Measurements from ENCODE around the gene LPCAT1.
"Not testable (repeated sequence)": the region's sequence is repeated elsewhere in the genome, so short reads cannot be mapped to it uniquely, and the experiment has no call there.

The LPCAT1 gene

GRCh38 chr5:1465966-1466471 lies 57.7 kb downstream of the LPCAT1 start:
- DNase-seq (no peak), ATAC-seq (no peak)
- Mint-ChIP-seq H3K9me3 (peaks cover 3% of the 10 kb centered on the region), H3K4me3 (no peak overlapping the region), H3K4me1 (peaks cover 17% of the 10 kb centered on the region), H3K27ac (no peak overlapping the region), H3K36me3 (ENCODE audit: low read depth) (peaks cover 45% of the 10 kb centered on the region), H3K27me3 (no peaks in the 10 kb centered on the region)

- peaks cover 48% of the 10 kb centered on the region for H3K36me3 Mint-ChIP-seq (ENCODE audit: low read depth)
- H3K27me3 Mint-ChIP-seq, result no peaks in the 10 kb centered on the region
- H3K9me3 Mint-ChIP-seq, result peaks cover 3% of the 10 kb centered on the region
- ATAC-seq, result no peak
- H3K4me1 Mint-ChIP-seq, result peaks cover 13% of the 10 kb centered on the region
- no peak overlapping the region for H3K4me3 Mint-ChIP-seq
- DNase-seq, result no peak
- no peak overlapping the region for H3K27ac Mint-ChIP-seq
These were observed 58.6 kb downstream of the LPCAT1 start for GRCh38 chr5:1465117-1465516.

- ATAC-seq (no peak), DNase-seq (no peak)
- peaks cover 3% of the 10 kb centered on the region for H3K9me3 Mint-ChIP-seq
- H3K27me3 Mint-ChIP-seq, result no peaks in the 10 kb centered on the region
- no peak overlapping the region for H3K27ac Mint-ChIP-seq
- no peak overlapping the region for H3K4me3 Mint-ChIP-seq
- peaks cover 7% of the 10 kb centered on the region for H3K4me1 Mint-ChIP-seq
- peaks cover 52% of the 10 kb centered on the region for H3K36me3 Mint-ChIP-seq (ENCODE audit: low read depth)
These were observed 59.2 kb downstream of the LPCAT1 start for GRCh38 chr5:1464511-1464910.

- Mint-ChIP-seq H3K9me3 (peaks cover 3% of the 10 kb centered on the region), H3K4me3 (no peak overlapping the region), H3K36me3 (ENCODE audit: low read depth) (peaks cover 52% of the 10 kb centered on the region), H3K27ac (no peak overlapping the region), H3K27me3 (no peaks in the 10 kb centered on the region), H3K4me1 (peaks cover 4% of the 10 kb centered on the region)
- no peak for ATAC-seq
- DNase-seq, result no peak
These were observed 59.7 kb downstream of the LPCAT1 start for GRCh38 chr5:1464096-1464446.

- ATAC-seq (no peak), DNase-seq (no peak)
- Mint-ChIP-seq H3K9me3 (peaks cover 3% of the 10 kb centered on the region), H3K4me3 (no peak overlapping the region), H3K36me3 (ENCODE audit: low read depth) (peaks cover 52% of the 10 kb centered on the region), H3K4me1 (peaks cover 4% of the 10 kb centered on the region), H3K27me3 (no peaks in the 10 kb centered on the region), H3K27ac (no peak overlapping the region)
These were observed 60.2 kb downstream of the LPCAT1 start for GRCh38 chr5:1463326-1464095.

- Mint-ChIP-seq H3K36me3 (ENCODE audit: low read depth) (peaks cover 47% of the 10 kb centered on the region), H3K27ac (no peak overlapping the region), H3K4me3 (no peak overlapping the region), H3K27me3 (no peaks in the 10 kb centered on the region), H3K9me3 (peaks cover 3% of the 10 kb centered on the region), H3K4me1 (no peaks in the 10 kb centered on the region)
- DNase-seq (no peak), ATAC-seq (no peak)
These were observed 61.4 kb downstream of the LPCAT1 start for GRCh38 chr5:1462358-1462757.

GRCh38 chr5:1461396-1461795 lies 62.4 kb downstream of the LPCAT1 start:
- H3K27me3 Mint-ChIP-seq, result no peaks in the 10 kb centered on the region
- no peaks in the 10 kb centered on the region for H3K4me1 Mint-ChIP-seq
- ATAC-seq (no peak), DNase-seq (no peak)
- peaks cover 10% of the 10 kb centered on the region for H3K9me3 Mint-ChIP-seq
- H3K4me3 Mint-ChIP-seq, result no peak overlapping the region
- H3K27ac Mint-ChIP-seq, result no peak overlapping the region
- peaks cover 54% of the 10 kb centered on the region for H3K36me3 Mint-ChIP-seq (ENCODE audit: low read depth)

- Mint-ChIP-seq H3K36me3 (ENCODE audit: low read depth) (peaks cover 42% of the 10 kb centered on the region), H3K27ac (no peak overlapping the region)
These were observed 63.6 kb downstream of the LPCAT1 start for GRCh38 chr5:1460054-1460682.

GRCh38 chr5:1459435-1459834 lies 64.3 kb downstream of the LPCAT1 start:
- Mint-ChIP-seq H3K9me3 (peaks cover 20% of the 10 kb centered on the region), H3K36me3 (ENCODE audit: low read depth) (peaks cover 35% of the 10 kb centered on the region)
- H3K27ac Mint-ChIP-seq, DNase-seq, H3K4me3 Mint-ChIP-seq, ATAC-seq, H3K27me3 Mint-ChIP-seq, H3K4me1 Mint-ChIP-seq: not testable (repeated sequence)

More at GRCh38 chr5:1460054-1460682, 63.6 kb downstream of the LPCAT1 start:
- no peaks in the 10 kb centered on the region for H3K27me3 Mint-ChIP-seq
- no peaks in the 10 kb centered on the region for H3K4me1 Mint-ChIP-seq
- peaks cover 16% of the 10 kb centered on the region for H3K9me3 Mint-ChIP-seq
- ATAC-seq, result no peak
- no peak overlapping the region for H3K4me3 Mint-ChIP-seq
- DNase-seq, result no peak

GRCh38 chr5:1456110-1456881 lies 67.5 kb downstream of the LPCAT1 start:
- not testable (repeated sequence) for H3K4me3 Mint-ChIP-seq, H3K4me1 Mint-ChIP-seq, DNase-seq, H3K27me3 Mint-ChIP-seq, ATAC-seq, H3K27ac Mint-ChIP-seq
- H3K9me3 Mint-ChIP-seq, result peaks cover 38% of the 10 kb centered on the region
- H3K36me3 Mint-ChIP-seq (ENCODE audit: low read depth), result peaks cover 22% of the 10 kb centered on the region

GRCh38 chr5:1453613-1454012 lies 70.1 kb downstream of the LPCAT1 start:
- Mint-ChIP-seq H3K4me3 (no peak overlapping the region), H3K9me3 (peaks cover 38% of the 10 kb centered on the region), H3K27ac (no peak overlapping the region), H3K27me3 (peaks cover 9% of the 10 kb centered on the region), H3K36me3 (ENCODE audit: low read depth) (peaks cover 11% of the 10 kb centered on the region), H3K4me1 (peaks cover 9% of the 10 kb centered on the region)
- ATAC-seq, result no peak
- no peak for DNase-seq

- no peak for DNase-seq
- Mint-ChIP-seq H3K27ac (no peak overlapping the region), H3K36me3 (ENCODE audit: low read depth) (peaks cover 5% of the 10 kb centered on the region), H3K4me3 (no peak overlapping the region), H3K27me3 (peaks cover 27% of the 10 kb centered on the region), H3K4me1 (peaks cover 32% of the 10 kb centered on the region), H3K9me3 (peaks cover 15% of the 10 kb centered on the region)
- ATAC-seq, result no peak
These were observed 74.6 kb downstream of the LPCAT1 start for GRCh38 chr5:1449081-1449630.

- Mint-ChIP-seq H3K4me1 (peaks cover 33% of the 10 kb centered on the region), H3K4me3 (peak overlapping the region; percentile 17), H3K9me3 (peaks cover 9% of the 10 kb centered on the region), H3K36me3 (ENCODE audit: low read depth) (peaks cover 3% of the 10 kb centered on the region), H3K27me3 (peaks cover 33% of the 10 kb centered on the region), H3K27ac (peak overlapping the region; percentile 86)
- ATAC-seq, result peak; percentile 85
- DNase-seq, result peak; percentile 49
These were observed 75.2 kb downstream of the LPCAT1 start for GRCh38 chr5:1448511-1449011.

GRCh38 chr5:1447671-1448361 lies 75.9 kb downstream of the LPCAT1 start:
- H3K27me3 Mint-ChIP-seq, result peaks cover 38% of the 10 kb centered on the region
- H3K9me3 Mint-ChIP-seq, result peaks cover 2% of the 10 kb centered on the region
- peak overlapping the region; percentile 17 for H3K4me3 Mint-ChIP-seq
- H3K4me1 Mint-ChIP-seq, result peaks cover 33% of the 10 kb centered on the region
- peak; percentile 63 for DNase-seq
- ATAC-seq, result peak; percentile 75
- H3K36me3 Mint-ChIP-seq (ENCODE audit: low read depth), result peaks cover under 1% of the 10 kb centered on the region
- peak overlapping the region; percentile 86 for H3K27ac Mint-ChIP-seq
